PC-9 (cell line): ENCODE data around the gene HSD11B1L.

ENCODE experiments used
- EZH2 ChIP-seq: fragments of 200-600 bp; sonication (generic); IDR thresholded peaks from 2 replicates; pipeline ENCODE4 v1.8.0; 2017; ENCODE audit warnings: antibody characterized with exemption, low read depth
- TF ChIP-seq, protein P1 (sequence below): fragments of 200-600 bp; sonication (generic); conservative IDR thresholded peaks from 2 replicates; pipeline ENCODE4 v1.6.1; 2017; ENCODE audit warnings: mixed run types, antibody characterized with exemption, mild to moderate bottlenecking, moderate library complexity

DNA sequence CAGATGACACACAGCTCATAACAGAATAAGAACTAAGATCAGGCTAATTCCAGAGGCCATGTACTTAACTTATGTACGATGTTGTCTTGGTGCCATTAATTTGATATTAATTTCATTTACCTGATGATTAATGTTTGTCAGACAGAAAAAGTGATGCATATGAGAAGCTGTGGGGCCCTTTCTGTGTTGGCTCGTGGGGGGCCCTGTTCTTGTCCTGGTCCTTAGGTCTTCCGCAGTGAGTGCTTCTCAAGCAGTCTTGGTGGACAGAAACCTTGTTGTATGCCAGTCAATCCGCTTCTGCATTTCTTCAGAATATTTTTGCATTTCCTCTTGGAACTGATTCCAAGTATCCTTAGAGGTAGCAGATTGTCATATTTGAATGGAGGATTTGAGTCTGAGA is 37.8 kb upstream of the HSD11B1L start:
- no peak for TF ChIP-seq EZH2
- TF ChIP-seq, protein P1, sequence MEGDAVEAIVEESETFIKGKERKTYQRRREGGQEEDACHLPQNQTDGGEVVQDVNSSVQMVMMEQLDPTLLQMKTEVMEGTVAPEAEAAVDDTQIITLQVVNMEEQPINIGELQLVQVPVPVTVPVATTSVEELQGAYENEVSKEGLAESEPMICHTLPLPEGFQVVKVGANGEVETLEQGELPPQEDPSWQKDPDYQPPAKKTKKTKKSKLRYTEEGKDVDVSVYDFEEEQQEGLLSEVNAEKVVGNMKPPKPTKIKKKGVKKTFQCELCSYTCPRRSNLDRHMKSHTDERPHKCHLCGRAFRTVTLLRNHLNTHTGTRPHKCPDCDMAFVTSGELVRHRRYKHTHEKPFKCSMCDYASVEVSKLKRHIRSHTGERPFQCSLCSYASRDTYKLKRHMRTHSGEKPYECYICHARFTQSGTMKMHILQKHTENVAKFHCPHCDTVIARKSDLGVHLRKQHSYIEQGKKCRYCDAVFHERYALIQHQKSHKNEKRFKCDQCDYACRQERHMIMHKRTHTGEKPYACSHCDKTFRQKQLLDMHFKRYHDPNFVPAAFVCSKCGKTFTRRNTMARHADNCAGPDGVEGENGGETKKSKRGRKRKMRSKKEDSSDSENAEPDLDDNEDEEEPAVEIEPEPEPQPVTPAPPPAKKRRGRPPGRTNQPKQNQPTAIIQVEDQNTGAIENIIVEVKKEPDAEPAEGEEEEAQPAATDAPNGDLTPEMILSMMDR, result no peak
